ENCODE measurements around the gene ZNF281.

GRCh38 chr1:200400556-200400955 is 9.3 kb downstream of the ZNF281 start:
- TF ChIP-seq, protein P1, sequence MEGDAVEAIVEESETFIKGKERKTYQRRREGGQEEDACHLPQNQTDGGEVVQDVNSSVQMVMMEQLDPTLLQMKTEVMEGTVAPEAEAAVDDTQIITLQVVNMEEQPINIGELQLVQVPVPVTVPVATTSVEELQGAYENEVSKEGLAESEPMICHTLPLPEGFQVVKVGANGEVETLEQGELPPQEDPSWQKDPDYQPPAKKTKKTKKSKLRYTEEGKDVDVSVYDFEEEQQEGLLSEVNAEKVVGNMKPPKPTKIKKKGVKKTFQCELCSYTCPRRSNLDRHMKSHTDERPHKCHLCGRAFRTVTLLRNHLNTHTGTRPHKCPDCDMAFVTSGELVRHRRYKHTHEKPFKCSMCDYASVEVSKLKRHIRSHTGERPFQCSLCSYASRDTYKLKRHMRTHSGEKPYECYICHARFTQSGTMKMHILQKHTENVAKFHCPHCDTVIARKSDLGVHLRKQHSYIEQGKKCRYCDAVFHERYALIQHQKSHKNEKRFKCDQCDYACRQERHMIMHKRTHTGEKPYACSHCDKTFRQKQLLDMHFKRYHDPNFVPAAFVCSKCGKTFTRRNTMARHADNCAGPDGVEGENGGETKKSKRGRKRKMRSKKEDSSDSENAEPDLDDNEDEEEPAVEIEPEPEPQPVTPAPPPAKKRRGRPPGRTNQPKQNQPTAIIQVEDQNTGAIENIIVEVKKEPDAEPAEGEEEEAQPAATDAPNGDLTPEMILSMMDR (IDR thresholded peaks at IDR 0.05; ENCODE audit: low read length) = no peak
- no peak for TF ChIP-seq EZH2phosphoT487 (IDR thresholded peaks at IDR 0.05; ENCODE audit: low read length)
- no peak for TF ChIP-seq EZH2 (optimal IDR thresholded peaks at IDR 0.05; ENCODE audit: low read depth, low read length)

Measured in MM.1S (cell line).